ENCODE data around the gene MDGA2.

The MDGA2 gene

GRCh38 chr14:47675466-47676314, at the start of gene MDGA2:
Gene MDGA2 (minus strand): TSS chr14:47675605.
- no peak within 1 kb of the TSS for H3K4me3 ChIP-seq (replicated peaks; ENCODE audit: low read depth, low read length)
- TF ChIP-seq CTCF (IDR thresholded peaks at IDR 0.05; ENCODE audit: low read depth, low read length, missing control alignments), result no peak
- DNase-seq (ENCODE audit: extremely low read depth, low read depth), result no peak

- TF ChIP-seq CTCF (IDR thresholded peaks at IDR 0.05; ENCODE audit: low read depth, low read length, missing control alignments), result no peak
- H3K4me3 ChIP-seq (replicated peaks; ENCODE audit: low read depth, low read length), result no peak overlapping the region
- DNase-seq (ENCODE audit: extremely low read depth, low read depth), result no peak
Measured at GRCh38 chr14:47722929-47723693, 47.7 kb upstream of the MDGA2 start.

GRCh38 chr14:47720281-47720680, 44.9 kb upstream of the MDGA2 start:
- no peak for DNase-seq (ENCODE audit: extremely low read depth, low read depth)
- H3K4me3 ChIP-seq (replicated peaks; ENCODE audit: low read depth, low read length), result no peak overlapping the region
- no peak for TF ChIP-seq CTCF (IDR thresholded peaks at IDR 0.05; ENCODE audit: low read depth, low read length, missing control alignments)

GRCh38 chr14:47715330-47715729, 39.9 kb upstream of the MDGA2 start:
- H3K4me3 ChIP-seq (replicated peaks; ENCODE audit: low read depth, low read length), result no peak overlapping the region
- no peak for DNase-seq (ENCODE audit: extremely low read depth, low read depth)
- no peak for TF ChIP-seq CTCF (IDR thresholded peaks at IDR 0.05; ENCODE audit: low read depth, low read length, missing control alignments)

GRCh38 chr14:47710581-47710980, 35.2 kb upstream of the MDGA2 start:
- H3K4me3 ChIP-seq (replicated peaks; ENCODE audit: low read depth, low read length), result no peak overlapping the region
- no peak for TF ChIP-seq CTCF (IDR thresholded peaks at IDR 0.05; ENCODE audit: low read depth, low read length, missing control alignments)
- DNase-seq (ENCODE audit: extremely low read depth, low read depth), result no peak

- H3K4me3 ChIP-seq (replicated peaks; ENCODE audit: low read depth, low read length), result no peak overlapping the region
- DNase-seq (ENCODE audit: extremely low read depth, low read depth), result no peak
- TF ChIP-seq CTCF (IDR thresholded peaks at IDR 0.05; ENCODE audit: low read depth, low read length, missing control alignments), result no peak
Measured at GRCh38 chr14:47705683-47706082, 30.3 kb upstream of the MDGA2 start.

Data from HFF-Myc (cell line).